Suppressor macrophage treated with lipopolysaccharide for 4 hours (primary cell): ENCODE data around the gene PPP1R11.
"Not testable (repeated sequence)": the region's sequence is repeated elsewhere in the genome, so short reads cannot be mapped to it uniquely, and the experiment has no call there.

Source experiments
- DNase-seq: peaks from one replicate; pipeline ENCODE4 v3.0.0-alpha.2; 2020

The PPP1R11 gene

DNA sequence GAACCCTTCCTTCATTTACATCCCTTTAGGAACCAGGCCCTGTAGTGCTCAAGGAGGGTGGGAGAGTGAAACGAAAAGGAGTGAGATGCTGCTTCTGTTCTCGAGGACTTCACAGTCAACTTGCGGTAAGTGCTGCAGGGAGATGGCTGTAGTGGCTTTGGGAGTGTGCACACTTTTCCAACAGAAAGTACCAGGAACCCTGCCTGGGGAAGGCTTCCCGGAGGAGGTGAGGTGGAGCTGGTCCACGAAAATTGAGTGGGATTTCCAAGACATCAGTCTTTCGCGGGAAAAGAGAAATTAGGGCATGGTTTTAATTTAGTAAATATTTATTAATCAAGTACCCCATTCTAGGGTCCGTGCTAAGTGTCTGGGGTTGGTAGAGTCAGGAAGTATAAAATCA lies 33.2 kb downstream of the PPP1R11 start:
- DNase-seq, result no peak

GRCh38 chr6:30100585-30101443 lies 33.8 kb downstream of the PPP1R11 start:
- DNase-seq, result no peak

- peak; percentile 94 for DNase-seq
These were observed 34.7 kb downstream of the PPP1R11 start for GRCh38 chr6:30101444-30102413.

DNA sequence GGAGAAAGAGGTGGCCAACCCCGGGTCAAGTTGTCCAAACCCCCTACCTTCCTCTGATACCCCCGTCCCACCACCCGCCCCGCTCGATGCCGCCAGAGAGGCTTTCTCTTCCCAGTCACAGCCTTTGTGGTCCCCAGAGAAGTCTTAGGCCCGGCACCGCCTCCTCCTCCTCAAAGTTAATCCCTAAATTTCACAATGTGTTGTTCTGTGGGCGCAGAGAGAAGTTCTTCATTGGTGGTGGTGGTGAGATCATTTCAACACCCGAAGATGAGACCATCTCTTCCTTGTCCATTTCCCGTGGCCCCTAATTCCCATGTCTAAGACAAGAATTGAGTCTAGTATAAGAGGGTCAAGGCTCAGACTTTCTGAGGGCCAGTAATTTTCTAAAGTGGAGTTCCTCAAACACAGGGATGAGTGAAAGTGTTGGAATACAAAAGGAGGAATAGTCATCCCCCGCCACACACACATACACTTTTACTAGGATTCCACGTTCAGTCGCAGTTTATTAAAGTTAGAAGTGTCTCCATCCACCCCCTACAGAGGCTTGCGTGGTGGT lies 35.5 kb downstream of the PPP1R11 start:
- DNase-seq, result peak; percentile 92

DNA sequence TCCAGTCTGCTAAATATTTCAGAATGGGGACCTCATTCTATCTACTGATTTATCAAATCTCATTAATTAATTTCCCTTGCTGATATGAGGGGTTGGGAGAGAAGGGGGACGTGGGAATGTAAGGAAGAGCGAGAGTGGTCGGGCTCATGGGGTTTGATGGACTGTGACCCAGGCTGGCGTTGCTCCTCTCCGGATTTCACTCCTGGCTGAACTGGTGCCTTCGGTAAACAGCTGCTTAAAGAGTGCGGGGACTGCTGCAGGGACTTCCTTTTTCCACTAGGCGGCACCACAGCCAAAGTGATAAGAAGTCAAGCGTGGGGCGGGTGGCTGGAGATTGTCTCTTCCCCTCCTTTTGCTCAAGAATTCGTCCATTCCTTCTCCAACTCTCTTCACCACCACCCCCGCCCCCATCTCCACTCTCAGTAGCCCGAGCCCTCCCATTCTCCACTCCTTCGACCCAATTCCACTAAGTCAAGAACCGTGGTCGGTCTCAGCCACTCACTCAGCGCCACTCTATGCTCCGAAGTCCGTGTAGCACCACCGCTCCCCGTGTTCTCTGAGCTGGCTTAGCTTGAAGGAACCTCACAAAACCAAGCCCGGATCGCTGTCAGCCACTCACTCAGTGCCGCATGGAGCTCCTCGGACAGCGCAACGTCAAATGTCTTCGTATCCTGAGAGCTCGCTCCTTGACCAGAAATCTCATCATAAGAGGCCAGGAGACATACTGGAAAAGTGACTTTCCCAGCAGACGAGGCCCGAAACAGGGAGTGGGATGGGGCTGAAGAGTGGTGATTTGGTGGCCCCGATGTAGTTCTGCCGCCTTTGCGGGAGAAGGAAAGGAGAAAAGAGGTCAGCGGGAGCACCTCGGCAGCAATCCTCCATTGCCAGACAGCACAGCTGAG lies 36.2 kb downstream of the PPP1R11 start:
- peak; percentile 93 for DNase-seq

DNA sequence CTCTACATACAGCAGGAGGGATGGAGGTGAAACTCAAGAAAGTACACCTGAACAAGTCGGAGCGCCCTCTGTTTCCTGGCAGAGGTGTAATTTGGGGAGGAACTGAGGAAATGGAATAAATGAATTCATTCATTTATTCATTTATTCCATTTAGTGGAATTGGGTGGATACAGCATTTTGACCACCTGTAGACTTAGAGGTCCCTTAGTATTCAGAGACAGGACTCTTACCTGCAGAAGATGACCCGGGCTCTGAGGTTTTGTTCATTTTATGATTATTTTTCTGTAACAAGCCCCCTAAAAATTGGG lies 36.8 kb downstream of the PPP1R11 start:
- DNase-seq, result no peak

- DNase-seq, result no peak
These were observed 37.7 kb downstream of the PPP1R11 start for GRCh38 chr6:30104661-30105060.

- no peak for DNase-seq
These were observed 44.4 kb downstream of the PPP1R11 start for GRCh38 chr6:30111266-30111856.

- DNase-seq, result peak; percentile 39
These were observed 45.5 kb downstream of the PPP1R11 start for GRCh38 chr6:30112402-30112994.

DNA sequence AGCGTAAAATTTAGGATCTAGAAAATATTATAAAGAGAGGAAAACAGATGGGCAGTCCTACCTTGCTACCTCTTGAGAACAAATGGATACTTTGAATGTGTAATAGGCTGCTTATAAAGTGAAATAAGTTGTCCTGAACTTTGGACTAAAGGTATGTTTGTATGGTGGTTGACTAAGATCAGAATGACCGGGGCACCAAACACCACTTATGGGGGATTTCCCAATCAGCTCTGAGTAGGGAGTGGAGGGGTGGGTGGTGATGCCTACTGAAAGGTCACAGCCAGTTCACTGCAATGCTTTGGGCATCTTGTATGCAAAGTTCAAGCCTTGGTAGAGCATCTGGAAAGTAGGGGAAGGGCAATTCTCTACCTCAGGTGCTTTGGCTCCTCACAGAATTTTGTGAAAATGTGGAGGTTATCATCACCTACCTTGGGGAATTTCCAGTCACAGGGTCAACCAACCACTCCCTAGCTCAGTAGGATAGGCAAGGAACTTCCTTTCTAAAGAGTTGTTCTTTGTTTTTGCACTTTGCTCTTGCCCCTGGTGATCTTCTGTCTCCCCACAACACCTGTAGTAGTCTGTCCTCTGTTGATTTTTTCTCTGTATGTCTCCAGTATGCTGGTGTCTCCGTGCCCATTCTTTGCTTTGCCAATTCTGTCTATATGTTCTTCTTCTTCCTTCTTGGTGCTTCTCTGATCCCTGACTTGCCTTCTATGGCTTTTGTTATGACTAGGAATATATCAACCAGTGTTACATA lies 46.2 kb downstream of the PPP1R11 start, which contains the start of gene TRIM31:
TRIM31 (minus strand) TSS at position 88 of the 757 bp plus-strand sequence. CDS start 285 bp downstream, outside the sequence.
- peak; percentile 53 for DNase-seq

DNA sequence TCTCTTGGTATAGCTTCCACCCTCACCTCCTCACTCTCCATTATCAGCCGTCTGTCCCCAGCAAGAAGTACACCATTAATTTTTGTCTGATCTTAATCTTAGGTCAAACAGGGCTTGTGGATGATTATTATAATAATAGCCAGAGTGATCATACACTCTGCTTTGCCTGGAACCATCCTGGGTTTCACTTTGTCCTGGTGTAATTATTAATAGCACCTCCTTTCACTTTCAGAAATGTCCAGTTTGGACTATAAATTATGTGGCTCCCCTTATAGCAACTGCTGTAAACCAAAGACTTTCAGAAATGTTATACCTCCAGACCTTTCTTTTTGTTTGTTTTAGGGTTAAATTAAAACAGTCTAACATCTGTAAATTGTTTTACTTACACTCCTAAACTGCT lies 46.8 kb downstream of the PPP1R11 start:
- DNase-seq, result peak; percentile 38

DNA sequence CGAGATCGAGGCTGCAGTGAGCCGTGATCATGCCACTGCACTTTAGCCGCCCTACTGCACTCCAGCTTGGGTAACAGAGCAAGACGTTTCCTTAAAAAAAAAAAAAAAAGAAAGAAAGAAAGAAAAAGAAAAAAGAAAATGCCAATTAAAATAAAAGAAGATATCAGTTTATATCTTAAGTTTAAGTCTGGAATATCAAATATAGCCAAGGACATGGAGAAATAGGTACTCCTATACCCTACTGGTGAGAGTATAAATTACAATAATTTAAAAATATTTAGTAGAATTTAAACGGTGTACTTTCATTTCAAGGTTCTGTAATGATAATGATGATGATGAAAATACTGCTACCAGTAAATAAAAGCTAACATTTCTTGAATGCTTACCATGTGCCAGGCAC lies 49.7 kb downstream of the PPP1R11 start:
- no peak for DNase-seq

DNA sequence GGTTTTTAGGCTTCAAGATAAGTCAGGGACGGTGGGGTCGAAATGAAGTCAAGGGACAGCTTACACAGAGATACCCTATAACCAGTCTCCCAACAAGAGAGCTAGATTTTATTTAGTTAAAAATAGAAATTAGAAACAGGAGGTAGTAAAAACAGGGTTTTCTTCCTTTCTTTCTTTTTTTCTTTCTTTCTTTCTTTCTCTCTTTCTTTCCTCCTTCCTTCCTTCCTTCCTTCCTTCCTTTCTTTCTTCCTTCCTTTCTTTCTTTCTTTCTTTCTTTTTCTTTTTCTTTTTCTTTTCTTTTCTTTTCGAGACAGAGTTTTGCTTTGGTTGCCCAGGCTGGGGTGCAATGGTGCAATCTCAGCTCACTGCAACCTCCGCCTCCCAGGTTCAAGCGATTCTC lies 51.7 kb downstream of the PPP1R11 start:
- DNase-seq, result not testable (repeated sequence)
